GM10248 (cell line): ENCODE data around the gene RXRA.

ENCODE experiments used
- CTCF ChIA-PET: fragments of 300-600 bp; sonication (Branson Sonifier 250); formaldehyde crosslinking; extraction: SDS; loops from one replicate; lab custom pipeline; 2021; ENCODE audit warnings: antibody characterized with exemption; lab: Yijun Ruan, JAX
- POLR2A ChIA-PET: fragments of 350-650 bp; sonication (Branson Sonifier 250); formaldehyde crosslinking; extraction: SDS; loops from one replicate; lab custom pipeline; 2020; ENCODE audit warnings: antibody characterized with exemption; lab: Yijun Ruan, JAX
- DNase-seq: peaks from one replicate; pipeline ENCODE4 v3.0.0; 2012; ENCODE audit errors: extremely low spot score
- TF ChIP-seq, protein P1 (sequence below): IDR thresholded peaks from 2 replicates; pipeline ENCODE4 v1.5.1; 2012; ENCODE audit warnings: mild to moderate bottlenecking, low read depth; ENCODE audit errors: extremely low read depth, missing control alignments, control extremely low read depth

The RXRA gene

DNA sequence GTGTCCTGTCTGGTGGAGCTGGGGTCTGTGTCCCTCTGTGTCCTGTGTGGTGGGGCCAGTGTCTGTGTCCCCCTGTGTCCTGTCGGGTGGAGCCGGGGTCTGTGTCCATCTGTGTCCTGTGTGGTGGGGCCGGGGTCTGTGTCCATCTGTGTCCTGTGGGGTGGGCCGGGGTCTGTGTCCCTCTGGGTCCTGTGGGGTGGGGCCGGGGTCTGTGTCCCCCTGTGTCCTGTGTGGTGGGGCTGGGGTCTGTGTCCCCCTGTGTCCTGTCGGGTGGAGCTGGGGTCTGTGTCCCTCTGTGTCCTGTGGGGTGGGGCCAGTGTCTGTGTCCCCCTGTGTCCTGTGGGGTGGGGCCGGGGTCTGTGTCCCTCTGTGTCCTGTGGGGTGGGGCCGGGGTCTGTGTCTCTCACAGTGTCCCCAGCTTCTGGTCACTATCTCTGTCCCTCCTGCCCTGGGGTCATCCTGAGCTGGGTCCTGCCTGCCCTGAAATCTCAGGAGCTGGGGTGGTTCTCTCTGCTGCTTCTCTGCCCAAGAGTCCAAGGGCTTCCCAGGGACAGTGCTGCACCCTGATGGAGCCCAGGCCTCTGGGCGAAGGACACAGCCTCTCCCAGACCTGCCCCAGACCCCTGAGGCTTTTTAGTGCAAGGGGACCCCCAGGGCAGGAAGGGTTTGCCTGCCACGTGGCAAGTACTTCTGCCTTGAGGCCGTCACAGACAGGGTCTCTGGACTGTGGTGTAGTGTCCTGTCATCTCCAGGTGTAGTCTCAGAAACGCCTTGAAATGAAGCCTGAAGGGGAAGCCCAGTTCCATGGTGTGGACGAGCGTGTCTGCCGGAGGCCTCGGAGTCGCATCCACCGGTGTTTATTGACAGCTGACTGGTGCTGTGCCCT, 131.3 kb downstream of the RXRA start:
- ChIA-PET CTCF (interaction anchor here (1.1 to 2.6 kb wide), 2 partner anchors 8 to 286 kb away, joined by 3 to 13 read pairs; no protein-coding TSS in a partner anchor), POLR2A (no interaction called here)
- no peak for DNase-seq
- TF ChIP-seq, protein P1, sequence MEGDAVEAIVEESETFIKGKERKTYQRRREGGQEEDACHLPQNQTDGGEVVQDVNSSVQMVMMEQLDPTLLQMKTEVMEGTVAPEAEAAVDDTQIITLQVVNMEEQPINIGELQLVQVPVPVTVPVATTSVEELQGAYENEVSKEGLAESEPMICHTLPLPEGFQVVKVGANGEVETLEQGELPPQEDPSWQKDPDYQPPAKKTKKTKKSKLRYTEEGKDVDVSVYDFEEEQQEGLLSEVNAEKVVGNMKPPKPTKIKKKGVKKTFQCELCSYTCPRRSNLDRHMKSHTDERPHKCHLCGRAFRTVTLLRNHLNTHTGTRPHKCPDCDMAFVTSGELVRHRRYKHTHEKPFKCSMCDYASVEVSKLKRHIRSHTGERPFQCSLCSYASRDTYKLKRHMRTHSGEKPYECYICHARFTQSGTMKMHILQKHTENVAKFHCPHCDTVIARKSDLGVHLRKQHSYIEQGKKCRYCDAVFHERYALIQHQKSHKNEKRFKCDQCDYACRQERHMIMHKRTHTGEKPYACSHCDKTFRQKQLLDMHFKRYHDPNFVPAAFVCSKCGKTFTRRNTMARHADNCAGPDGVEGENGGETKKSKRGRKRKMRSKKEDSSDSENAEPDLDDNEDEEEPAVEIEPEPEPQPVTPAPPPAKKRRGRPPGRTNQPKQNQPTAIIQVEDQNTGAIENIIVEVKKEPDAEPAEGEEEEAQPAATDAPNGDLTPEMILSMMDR: no peak

DNA sequence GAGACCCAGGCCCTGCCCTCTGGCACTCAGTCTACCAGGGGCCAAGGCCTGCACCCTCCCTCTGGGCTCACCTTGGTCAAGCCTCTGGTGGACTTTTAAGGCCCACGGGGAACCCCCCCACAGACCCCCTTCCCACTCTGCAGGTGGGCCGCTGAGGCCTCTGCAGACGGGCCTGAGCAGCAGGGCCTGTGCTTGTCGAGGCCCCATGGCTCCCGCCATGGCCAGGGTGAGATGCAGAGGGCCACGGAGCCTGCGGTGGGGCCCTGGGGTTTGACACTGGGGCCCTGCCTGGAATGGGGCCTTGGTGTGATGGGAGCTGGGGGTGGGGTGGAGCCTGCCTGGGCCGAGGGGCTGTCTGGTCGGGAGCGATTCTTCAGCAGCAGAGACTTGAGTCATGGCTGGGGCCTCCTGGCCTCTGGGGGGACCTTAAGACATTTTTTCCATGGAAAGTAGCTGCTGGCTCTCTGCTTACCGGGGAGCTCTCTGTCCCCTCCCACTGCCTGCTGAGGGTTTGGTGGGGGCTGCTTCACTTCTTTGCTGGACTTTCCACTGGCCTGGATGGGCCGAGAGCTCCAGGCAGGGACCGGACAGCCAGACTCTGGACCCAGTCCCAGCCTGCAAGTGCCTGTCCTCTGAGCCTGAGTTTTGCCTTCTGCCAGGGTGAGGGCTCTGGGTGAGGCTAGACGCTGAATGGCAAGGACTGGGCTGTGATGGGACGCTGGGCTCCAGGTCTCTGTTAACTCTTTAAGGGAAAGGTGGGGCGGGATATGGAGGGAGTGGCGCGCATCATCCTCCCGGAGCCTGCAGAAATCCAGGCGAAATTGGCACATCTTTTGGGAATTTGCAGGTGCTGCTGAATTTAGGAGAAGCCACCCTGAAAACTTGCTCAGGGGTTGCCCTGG, 132.2 kb downstream of the RXRA start:
- ChIA-PET POLR2A (interaction anchor here (0.6 kb wide), 1 partner anchor 1988 kb away, joined by 4 read pairs; no protein-coding TSS in a partner anchor), CTCF (interaction anchor here (1.1 to 2.6 kb wide), 3 partner anchors 9 to 287 kb away, joined by 3 to 13 read pairs (median 9); no protein-coding TSS in a partner anchor)

DNA sequence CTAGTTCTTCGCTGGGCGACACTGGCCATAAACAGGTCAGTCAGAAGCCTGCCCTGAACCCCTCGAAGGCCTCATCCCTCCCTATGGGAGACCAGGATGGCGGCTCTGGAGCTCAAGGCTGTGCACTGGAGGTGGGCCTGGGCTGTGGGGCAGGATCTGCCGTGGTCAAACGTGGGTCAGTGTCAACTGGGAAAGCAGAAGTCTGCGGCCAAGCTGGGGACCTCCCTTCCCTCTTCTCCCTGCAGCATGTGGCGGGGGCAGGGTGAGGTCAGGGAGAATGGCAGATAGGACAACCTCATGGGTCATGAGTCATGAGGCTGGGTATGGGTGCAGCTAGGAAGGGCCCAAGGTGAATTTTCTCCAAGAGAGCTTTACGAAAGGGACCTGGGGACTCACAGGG, 132.9 kb downstream of the RXRA start:
- POLR2A ChIA-PET: interaction anchor here (0.6 kb wide), 1 partner anchor 1987 kb away, joined by 4 read pairs; no protein-coding TSS in a partner anchor
- DNase-seq: no peak
- TF ChIP-seq, protein P1: no peak
- CTCF ChIA-PET: interaction anchor here (1.1 to 2.6 kb wide), 3 partner anchors 10 to 288 kb away, joined by 3 to 13 read pairs (median 9); no protein-coding TSS in a partner anchor

More for the DNA sequence above, 132.2 kb downstream of the RXRA start:
- no peak for DNase-seq
- TF ChIP-seq, protein P1: no peak

DNA sequence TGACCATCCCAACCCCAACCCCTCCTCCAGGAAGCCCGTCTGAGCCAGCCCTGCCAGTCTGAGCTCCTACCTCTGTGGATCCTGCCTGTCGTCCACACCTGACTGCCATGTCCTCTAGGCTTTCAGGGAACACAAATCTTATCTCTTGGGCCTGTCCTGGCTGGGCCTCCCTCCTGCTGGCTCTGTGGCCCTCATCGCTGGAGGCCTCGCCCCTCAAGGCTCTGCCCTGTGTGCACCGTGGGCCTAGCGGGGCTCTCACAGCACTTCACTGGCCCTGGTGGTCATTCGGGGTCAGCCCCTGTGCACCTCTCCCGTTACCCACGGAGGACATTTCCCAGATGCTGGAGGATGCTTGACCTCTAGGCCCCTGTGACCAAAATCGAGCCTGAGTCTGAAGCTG, 133.3 kb downstream of the RXRA start:
- CTCF ChIA-PET: interaction anchor here (1.1 to 2.6 kb wide), 3 partner anchors 10 to 289 kb away, joined by 3 to 13 read pairs (median 9); no protein-coding TSS in a partner anchor
- POLR2A ChIA-PET: no interaction called here
- no peak for DNase-seq
- TF ChIP-seq, protein P1: no peak

DNA sequence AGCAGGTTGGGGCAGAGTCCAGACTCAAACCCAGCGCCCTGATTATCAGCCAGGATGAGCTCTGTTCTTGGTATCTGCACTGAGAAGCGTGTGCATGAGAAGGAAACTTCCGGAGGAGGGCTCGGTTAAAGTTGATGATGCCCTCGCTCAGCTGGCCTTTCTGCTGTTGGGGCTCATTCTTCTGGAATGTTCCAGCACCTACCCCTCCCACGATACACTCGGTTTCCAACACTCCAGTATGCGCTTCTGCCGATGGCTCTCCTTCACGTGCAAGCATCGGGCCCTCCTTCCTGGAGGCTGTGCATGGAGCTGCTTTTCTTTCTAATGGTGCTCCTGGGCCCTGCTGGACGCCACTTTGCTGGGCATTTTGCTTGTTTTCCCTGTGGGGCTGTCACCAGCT, 134.0 kb downstream of the RXRA start:
- ChIA-PET CTCF (interaction anchor here (2.6 kb wide), 1 partner anchor 11 kb away, joined by 13 read pairs; no protein-coding TSS in a partner anchor), POLR2A (no interaction called here)
- TF ChIP-seq, protein P1: no peak
- no peak for DNase-seq

DNA sequence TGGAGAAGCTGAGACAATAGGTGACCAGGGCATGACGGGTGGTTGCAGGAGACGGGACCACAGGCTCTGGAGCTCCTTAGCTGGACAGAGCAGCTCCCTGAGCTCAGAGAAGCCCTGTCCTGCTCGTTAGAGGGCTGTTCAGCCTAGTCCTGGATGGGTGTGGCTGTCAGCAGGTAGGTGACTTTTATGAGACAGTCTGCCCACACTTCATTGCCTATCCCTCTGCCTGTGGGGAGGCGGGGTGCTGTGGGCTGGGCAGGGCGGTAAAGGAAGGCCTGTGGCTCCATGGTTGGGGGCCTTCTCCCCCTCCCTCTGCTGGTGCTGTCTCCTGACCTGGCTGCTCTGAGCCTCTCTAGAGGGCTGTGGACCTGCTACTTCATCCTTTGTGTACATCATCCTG, 134.6 kb downstream of the RXRA start:
- TF ChIP-seq, protein P1: no peak
- ChIA-PET POLR2A (no interaction called here), CTCF (no interaction called here)
- no peak for DNase-seq
